Measurements from ENCODE around the gene AOAH.
"Not testable (repeated sequence)": the region's sequence is repeated elsewhere in the genome, so short reads cannot be mapped to it uniquely, and the experiment has no call there.

AOAH gene

GRCh38 chr7:36733411-36733810 is 9.1 kb upstream of the AOAH start:
- Histone ChIP-seq H3K4me3 (ENCODE audit: low read length) (no peak overlapping the region), H3K27me3 (ENCODE audit: control insufficient read depth, insufficient read depth, low read length) (no peaks in the 10 kb centered on the region), H3K4me1 (ENCODE audit: control insufficient read depth, insufficient read depth, low read length) (no peaks in the 10 kb centered on the region), H3K36me3 (ENCODE audit: control insufficient read depth, insufficient read depth, low read length) (no peaks in the 10 kb centered on the region), H3K27ac (ENCODE audit: low read depth, low read length) (no peak overlapping the region), H3K9ac (ENCODE audit: low read length) (no peak overlapping the region)

- no peaks in the 10 kb centered on the region for H3K36me3 ChIP-seq (ENCODE audit: control insufficient read depth, insufficient read depth, low read length)
- H3K9ac ChIP-seq (ENCODE audit: low read length) = no peak overlapping the region
- H3K4me3 ChIP-seq (ENCODE audit: low read length) = no peak overlapping the region
- no peak overlapping the region for H3K27ac ChIP-seq (ENCODE audit: low read depth, low read length)
- H3K27me3 ChIP-seq (ENCODE audit: control insufficient read depth, insufficient read depth, low read length) = no peaks in the 10 kb centered on the region
- H3K4me1 ChIP-seq (ENCODE audit: control insufficient read depth, insufficient read depth, low read length) = no peaks in the 10 kb centered on the region
These were observed 8.5 kb upstream of the AOAH start for GRCh38 chr7:36732806-36733205.

GRCh38 chr7:36730046-36730445 is 5.8 kb upstream of the AOAH start:
- H3K4me1 ChIP-seq (ENCODE audit: control insufficient read depth, insufficient read depth, low read length) = no peaks in the 10 kb centered on the region
- H3K27ac ChIP-seq (ENCODE audit: low read depth, low read length) = no peak overlapping the region
- H3K27me3 ChIP-seq (ENCODE audit: control insufficient read depth, insufficient read depth, low read length) = no peaks in the 10 kb centered on the region
- no peak overlapping the region for H3K4me3 ChIP-seq (ENCODE audit: low read length)
- no peak overlapping the region for H3K9ac ChIP-seq (ENCODE audit: low read length)
- no peaks in the 10 kb centered on the region for H3K36me3 ChIP-seq (ENCODE audit: control insufficient read depth, insufficient read depth, low read length)

GRCh38 chr7:36728143-36728542 is 3.8 kb upstream of the AOAH start:
- Histone ChIP-seq H3K27ac (ENCODE audit: low read depth, low read length) (no peak overlapping the region), H3K4me1 (ENCODE audit: control insufficient read depth, insufficient read depth, low read length) (no peaks in the 10 kb centered on the region), H3K9ac (ENCODE audit: low read length) (no peak overlapping the region), H3K4me3 (ENCODE audit: low read length) (no peak overlapping the region), H3K27me3 (ENCODE audit: control insufficient read depth, insufficient read depth, low read length) (no peaks in the 10 kb centered on the region), H3K36me3 (ENCODE audit: control insufficient read depth, insufficient read depth, low read length) (no peaks in the 10 kb centered on the region)

- H3K4me3 ChIP-seq (ENCODE audit: low read length) = no peak overlapping the region
- no peaks in the 10 kb centered on the region for H3K27me3 ChIP-seq (ENCODE audit: control insufficient read depth, insufficient read depth, low read length)
- H3K27ac ChIP-seq (ENCODE audit: low read depth, low read length) = no peak overlapping the region
- no peak overlapping the region for H3K9ac ChIP-seq (ENCODE audit: low read length)
- H3K36me3 ChIP-seq (ENCODE audit: control insufficient read depth, insufficient read depth, low read length) = no peaks in the 10 kb centered on the region
- no peaks in the 10 kb centered on the region for H3K4me1 ChIP-seq (ENCODE audit: control insufficient read depth, insufficient read depth, low read length)
These were observed 2.7 kb upstream of the AOAH start for GRCh38 chr7:36726806-36727503.

- Histone ChIP-seq H3K27ac (ENCODE audit: low read depth, low read length) (no peak overlapping the region), H3K4me3 (ENCODE audit: low read length) (no peak overlapping the region), H3K36me3 (ENCODE audit: control insufficient read depth, insufficient read depth, low read length) (no peaks in the 10 kb centered on the region), H3K9ac (ENCODE audit: low read length) (no peak overlapping the region), H3K4me1 (ENCODE audit: control insufficient read depth, insufficient read depth, low read length) (no peaks in the 10 kb centered on the region), H3K27me3 (ENCODE audit: control insufficient read depth, insufficient read depth, low read length) (no peaks in the 10 kb centered on the region)
These were observed 2.0 kb upstream of the AOAH start for GRCh38 chr7:36726311-36726710.

- Histone ChIP-seq H3K27ac (ENCODE audit: low read depth, low read length) (no peak overlapping the region), H3K4me1 (ENCODE audit: control insufficient read depth, insufficient read depth, low read length) (no peaks in the 10 kb centered on the region)
These were observed 702 bp upstream of the AOAH start for GRCh38 chr7:36724996-36725395.

GRCh38 chr7:36723291-36723690 is 1.0 kb downstream of the AOAH start:
- Histone ChIP-seq H3K4me1 (ENCODE audit: control insufficient read depth, insufficient read depth, low read length) (no peaks in the 10 kb centered on the region), H3K36me3 (ENCODE audit: control insufficient read depth, insufficient read depth, low read length) (no peaks in the 10 kb centered on the region), H3K27me3 (ENCODE audit: control insufficient read depth, insufficient read depth, low read length) (no peaks in the 10 kb centered on the region), H3K9ac (ENCODE audit: low read length) (no peak overlapping the region), H3K27ac (ENCODE audit: low read depth, low read length) (no peak overlapping the region), H3K4me3 (ENCODE audit: low read length) (no peak overlapping the region)

More at GRCh38 chr7:36724996-36725395, 702 bp upstream of the AOAH start:
- Histone ChIP-seq H3K9ac (ENCODE audit: low read length) (no peak overlapping the region), H3K27me3 (ENCODE audit: control insufficient read depth, insufficient read depth, low read length) (no peaks in the 10 kb centered on the region), H3K4me3 (ENCODE audit: low read length) (no peak overlapping the region), H3K36me3 (ENCODE audit: control insufficient read depth, insufficient read depth, low read length) (no peaks in the 10 kb centered on the region)

GRCh38 chr7:36719083-36719632 is 5.1 kb downstream of the AOAH start:
- H3K27ac ChIP-seq (ENCODE audit: low read depth, low read length) = no peak overlapping the region
- no peak overlapping the region for H3K9ac ChIP-seq (ENCODE audit: low read length)

GRCh38 chr7:36717586-36717985 is 6.7 kb downstream of the AOAH start:
- Histone ChIP-seq H3K27me3 (ENCODE audit: control insufficient read depth, insufficient read depth, low read length) (no peaks in the 10 kb centered on the region), H3K4me1 (ENCODE audit: control insufficient read depth, insufficient read depth, low read length) (no peaks in the 10 kb centered on the region), H3K9ac (ENCODE audit: low read length) (no peak overlapping the region), H3K36me3 (ENCODE audit: control insufficient read depth, insufficient read depth, low read length) (no peaks in the 10 kb centered on the region), H3K4me3 (ENCODE audit: low read length) (no peak overlapping the region), H3K27ac (ENCODE audit: low read depth, low read length) (no peak overlapping the region)

More at GRCh38 chr7:36719083-36719632, 5.1 kb downstream of the AOAH start:
- Histone ChIP-seq H3K27me3 (ENCODE audit: control insufficient read depth, insufficient read depth, low read length) (no peaks in the 10 kb centered on the region), H3K36me3 (ENCODE audit: control insufficient read depth, insufficient read depth, low read length) (no peaks in the 10 kb centered on the region), H3K4me1 (ENCODE audit: control insufficient read depth, insufficient read depth, low read length) (no peaks in the 10 kb centered on the region), H3K4me3 (ENCODE audit: low read length) (no peak overlapping the region)

GRCh38 chr7:36716802-36717201 is 7.5 kb downstream of the AOAH start:
- not testable (repeated sequence) for H3K27me3 ChIP-seq (ENCODE audit: control insufficient read depth, insufficient read depth, low read length); H3K36me3 ChIP-seq (ENCODE audit: control insufficient read depth, insufficient read depth, low read length); H3K27ac ChIP-seq (ENCODE audit: low read depth, low read length); H3K4me3 ChIP-seq (ENCODE audit: low read length); H3K9ac ChIP-seq (ENCODE audit: low read length); H3K4me1 ChIP-seq (ENCODE audit: control insufficient read depth, insufficient read depth, low read length)

- H3K4me3 ChIP-seq (ENCODE audit: low read length) = no peak overlapping the region
- H3K27ac ChIP-seq (ENCODE audit: low read depth, low read length) = no peak overlapping the region
- no peaks in the 10 kb centered on the region for H3K4me1 ChIP-seq (ENCODE audit: control insufficient read depth, insufficient read depth, low read length)
- H3K27me3 ChIP-seq (ENCODE audit: control insufficient read depth, insufficient read depth, low read length) = no peaks in the 10 kb centered on the region
- no peak overlapping the region for H3K9ac ChIP-seq (ENCODE audit: low read length)
- H3K36me3 ChIP-seq (ENCODE audit: control insufficient read depth, insufficient read depth, low read length) = no peaks in the 10 kb centered on the region
These were observed 12.3 kb downstream of the AOAH start for GRCh38 chr7:36712015-36712414.

- Histone ChIP-seq H3K36me3 (ENCODE audit: control insufficient read depth, insufficient read depth, low read length) (no peaks in the 10 kb centered on the region), H3K4me1 (ENCODE audit: control insufficient read depth, insufficient read depth, low read length) (no peaks in the 10 kb centered on the region), H3K27me3 (ENCODE audit: control insufficient read depth, insufficient read depth, low read length) (no peaks in the 10 kb centered on the region), H3K27ac (ENCODE audit: low read depth, low read length) (no peak overlapping the region), H3K9ac (ENCODE audit: low read length) (no peak overlapping the region), H3K4me3 (ENCODE audit: low read length) (no peak overlapping the region)
These were observed 13.0 kb downstream of the AOAH start for GRCh38 chr7:36711256-36711655.
